Anterior cingulate cortex (tissue), 58 donors: Measurements from ENCODE around the gene PSPC1.
"Not testable (repeated sequence)": the region's sequence is repeated elsewhere in the genome, so short reads cannot be mapped to it uniquely, and the experiment has no call there.

Experiments used
- DNase-seq, 58 donors: peaks; one replicate each; lab custom pipeline; 2025; lab: John Stamatoyannopoulos, UW

PSPC1 gene

GRCh38 chr13:19766591-19766990, 16.2 kb downstream of the PSPC1 start:
- no peak for DNase-seq

GRCh38 chr13:19764237-19764636, 18.5 kb downstream of the PSPC1 start:
- DNase-seq: no peak

- no peak for DNase-seq
Measured at GRCh38 chr13:19763618-19764017, 19.1 kb downstream of the PSPC1 start.

GRCh38 chr13:19759669-19760068, 23.1 kb downstream of the PSPC1 start:
- DNase-seq: no peak

- DNase-seq: no peak
Measured at GRCh38 chr13:19742643-19743042, 40.1 kb downstream of the PSPC1 start.

- DNase-seq: no peak
Measured at GRCh38 chr13:19737844-19738557, 44.7 kb downstream of the PSPC1 start.

- DNase-seq: no peak
Measured at GRCh38 chr13:19726611-19727010, 56.1 kb downstream of the PSPC1 start.

- DNase-seq: no peak
Measured at GRCh38 chr13:19725320-19725719, 57.4 kb downstream of the PSPC1 start.

- no peak for DNase-seq
Measured at GRCh38 chr13:19720039-19720438, 62.7 kb downstream of the PSPC1 start.

- no peak for DNase-seq
Measured at GRCh38 chr13:19713186-19713965, 69.4 kb downstream of the PSPC1 start.

- not testable (repeated sequence) for DNase-seq
Measured at GRCh38 chr13:19709782-19710181, 73.0 kb downstream of the PSPC1 start.

GRCh38 chr13:19709039-19709438, 73.7 kb downstream of the PSPC1 start:
- DNase-seq: not testable (repeated sequence)

GRCh38 chr13:19704256-19704655, 78.5 kb downstream of the PSPC1 start:
- DNase-seq: not testable (repeated sequence)

GRCh38 chr13:19701619-19702018, 81.1 kb downstream of the PSPC1 start:
- not testable (repeated sequence) for DNase-seq

GRCh38 chr13:19700963-19701362, 81.8 kb downstream of the PSPC1 start:
- not testable (repeated sequence) for DNase-seq

GRCh38 chr13:19695829-19696228, 86.9 kb downstream of the PSPC1 start:
- DNase-seq: no peak

- no peak for DNase-seq
Measured at GRCh38 chr13:19695428-19695827, 87.3 kb downstream of the PSPC1 start.

- not testable (repeated sequence) for DNase-seq
Measured at GRCh38 chr13:19691447-19691846, 91.3 kb downstream of the PSPC1 start.

- DNase-seq: no peak
Measured at GRCh38 chr13:19685437-19685836, 97.3 kb downstream of the PSPC1 start.

- DNase-seq: no peak
Measured at GRCh38 chr13:19685034-19685433, 97.7 kb downstream of the PSPC1 start.

GRCh38 chr13:19681517-19681916, 101.2 kb downstream of the PSPC1 start:
- DNase-seq: no peak

- no peak for DNase-seq
Measured at GRCh38 chr13:19680751-19681150, 102.0 kb downstream of the PSPC1 start.
